ENCODE measurements around the gene RASAL2.

DNA sequence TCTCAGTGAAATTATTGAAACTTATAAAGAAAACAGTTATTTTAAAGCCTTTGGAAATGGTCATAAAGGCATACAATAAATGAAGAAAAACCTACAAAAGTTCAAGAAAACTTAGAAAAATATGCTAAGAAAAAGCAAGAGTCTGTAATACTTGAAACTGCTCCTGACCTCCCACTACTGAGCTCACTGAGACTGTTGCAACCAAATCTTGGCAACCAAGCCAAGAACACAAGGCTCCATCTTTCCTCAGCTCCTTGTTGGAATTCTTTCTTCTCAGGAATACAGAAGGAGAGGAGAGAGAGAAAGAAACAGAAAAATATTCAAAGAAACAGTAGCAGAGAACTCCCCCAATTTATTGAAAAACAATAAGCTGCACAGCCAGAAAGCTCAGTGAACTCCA, 160.5 kb downstream of the RASAL2 start:
- TF ChIP-seq TAF1 (IDR thresholded peaks at IDR 0.05; ENCODE audit: low read depth, low read length) (no peak), POLR2A (IDR thresholded peaks at IDR 0.05; ENCODE audit: low read depth, low read length) (no peak), POU2F2 (IDR thresholded peaks at IDR 0.05; ENCODE audit: low read depth, low read length) (no peak), POLR2AphosphoS5 (IDR thresholded peaks at IDR 0.05; ENCODE audit: low read depth, low read length) (no peak), PAX5 (IDR thresholded peaks at IDR 0.05; ENCODE audit: insufficient read depth, low read length, severe bottlenecking) (no peak), SPI1 (IDR thresholded peaks at IDR 0.05; ENCODE audit: low read depth, low read length) (no peak)

Data from GM12891 (cell line).